HepG2 (cell line): Measurements from ENCODE around the gene NME4. TPM values are rescaled to one million over a fixed set of nuclear protein-coding genes. Genes with fewer than 3 reads are reported as not detected.

Experiments used
- ASH2L ChIP-seq: fragments of 300-600, 200-600 bp; sonication (generic); IDR thresholded peaks from 2 replicates; pipeline ENCODE4 v1.7.0; 2017; ENCODE audit warnings: low read depth, mild to moderate bottlenecking, moderate library complexity, mixed read lengths, low read length; ENCODE audit not compliant: insufficient read length
- ELF3 ChIP-seq: IDR thresholded peaks from 2 replicates; pipeline ENCODE4 v1.6.1; 2016; ENCODE audit warnings: missing genetic modification reagents, missing compliant biosample characterization
- HES4 ChIP-seq: sonication (generic); formaldehyde crosslinking; IDR thresholded peaks from 2 replicates; pipeline ENCODE4 v1.9.0; 2021; ENCODE audit warnings: mild to moderate bottlenecking, missing genetic modification reagents, borderline replicate concordance
- KDM3A ChIP-seq: IDR thresholded peaks from 2 replicates; pipeline ENCODE4 v1.6.1; 2018; ENCODE audit warnings: low read depth, missing compliant biosample characterization
- MAFF ChIP-seq: IDR thresholded peaks from 2 replicates; pipeline ENCODE4 v1.6.1; 2011; ENCODE audit warnings: low read depth, low read length, improper control_type of control experiment
- MYC ChIP-seq: sonication (generic); formaldehyde crosslinking; IDR thresholded peaks from 2 replicates; pipeline ENCODE4 v1.9.0; 2021; ENCODE audit warnings: missing genetic modification reagents, borderline replicate concordance
- NCOA5 ChIP-seq: sonication (generic); formaldehyde crosslinking; IDR thresholded peaks from 2 replicates; pipeline ENCODE4 v1.4.0; 2020; ENCODE audit warnings: missing genetic modification reagents
- PAX8 ChIP-seq: sonication (generic); formaldehyde crosslinking; IDR thresholded peaks from 2 replicates; pipeline ENCODE4 v1.8.0; 2022; ENCODE audit warnings: mild to moderate bottlenecking, missing genetic modification reagents, borderline replicate concordance
- PLRG1 ChIP-seq: fragments of 450-650 bp; conservative IDR thresholded peaks from 2 replicates; pipeline ENCODE4 v1.6.1; 2016
- RAD51 ChIP-seq: fragments of 450-650 bp; IDR thresholded peaks from 2 replicates; pipeline ENCODE4 v1.6.1; 2016; ENCODE audit warnings: borderline replicate concordance
- RORA ChIP-seq: sonication (generic); formaldehyde crosslinking; IDR thresholded peaks from 2 replicates; pipeline ENCODE4 v1.5.0; 2020; ENCODE audit warnings: mild to moderate bottlenecking, missing genetic modification reagents, moderate library complexity
- SAP130 ChIP-seq: IDR thresholded peaks from 2 replicates; pipeline ENCODE4 v1.6.1; 2016; ENCODE audit warnings: low read depth
- SIX4 ChIP-seq: sonication (generic); formaldehyde crosslinking; IDR thresholded peaks from 2 replicates; pipeline ENCODE4 v1.4.0; 2020; ENCODE audit warnings: missing genetic modification reagents
- SP1 ChIP-seq, 2 experiments: fragments of 450-650 bp in 1 of 2; sonication (generic) in 1 of 2; formaldehyde crosslinking in 1 of 2; IDR thresholded peaks; 2 replicates each; pipeline versions ENCODE4 v1.4.0 to v1.6.1; 2016 to 2020; ENCODE audit warnings: missing genetic modification reagents in 1 of 2
- WIZ ChIP-seq: sonication (generic); formaldehyde crosslinking; IDR thresholded peaks from 2 replicates; pipeline ENCODE4 v1.5.1; 2020; ENCODE audit warnings: mild to moderate bottlenecking, missing genetic modification reagents
- ZNF124 ChIP-seq: sonication (generic); formaldehyde crosslinking; IDR thresholded peaks from 2 replicates; pipeline ENCODE4 v1.4.0; 2020; ENCODE audit warnings: missing genetic modification reagents
- ZNF263 ChIP-seq: sonication (generic); formaldehyde crosslinking; IDR thresholded peaks from 2 replicates; pipeline ENCODE4 v1.4.0; 2020; ENCODE audit warnings: missing genetic modification reagents
- ZNF430 ChIP-seq: sonication (generic); formaldehyde crosslinking; IDR thresholded peaks from 2 replicates; pipeline ENCODE4 v1.9.0; 2021; ENCODE audit warnings: mild to moderate bottlenecking, missing genetic modification reagents
- ZNF614 ChIP-seq: IDR thresholded peaks from 2 replicates; pipeline ENCODE4 v1.6.1; 2018; ENCODE audit warnings: missing biosample characterization, missing genetic modification reagents, inconsistent platforms, borderline replicate concordance
- polyA plus RNA-seq, 8 experiments: library from polyadenylated mRNA; depleted of rRNA in 3 of 8; stranded (reverse) in 7 of 8; unstranded in 1 of 8; fragments of >200 nt; fragmentation: Illumina TruSeq in 4 of 8; extraction: Trizol in 4 of 8; gene quantifications; 2 replicates each; pipeline versions ENCODE4 v1.2.1 to v1.2.3, GENCODE V29; 2011 to 2016; ENCODE audit warnings: low read depth in 4 of 8, missing spikeins in 1 of 8, mixed read lengths in 1 of 8; ENCODE audit not compliant: insufficient read depth in 1 of 8
- total RNA-seq, 5 experiments: library from RNA; depleted of rRNA; stranded (reverse); fragments of >200 nt; fragmentation: Illumina TruSeq; extraction: Trizol; gene quantifications; 2 replicates each; pipeline ENCODE4 v1.2.3, GENCODE V29; 2016; ENCODE audit warnings: low read depth in 1 of 5
- TF ChIP-seq, protein P1 (sequence below): IDR thresholded peaks from 2 replicates; pipeline ENCODE4 v1.4.0; 2020; ENCODE audit warnings: mild to moderate bottlenecking, missing genetic modification reagents
- TF ChIP-seq, protein P2 (sequence below): sonication (generic); formaldehyde crosslinking; IDR thresholded peaks from 2 replicates; pipeline ENCODE4 v1.4.0; 2020; ENCODE audit warnings: mild to moderate bottlenecking, missing genetic modification reagents
- TF ChIP-seq, protein P3 (sequence below): sonication (generic); formaldehyde crosslinking; IDR thresholded peaks from 2 replicates; pipeline ENCODE4 v1.4.0; 2020; ENCODE audit warnings: missing genetic modification reagents
- TF ChIP-seq, protein P4 (sequence below): sonication (generic); IDR thresholded peaks from 2 replicates; pipeline ENCODE4 v1.6.1; 2016; ENCODE audit warnings: low read depth, borderline replicate concordance

NME4 gene
- total and polyA plus RNA-seq, 2 of the 13 experiments (the other 11 are each of a cell fraction or from before 2014, with no cell fraction given): 121 to 263 TPM

DNA sequence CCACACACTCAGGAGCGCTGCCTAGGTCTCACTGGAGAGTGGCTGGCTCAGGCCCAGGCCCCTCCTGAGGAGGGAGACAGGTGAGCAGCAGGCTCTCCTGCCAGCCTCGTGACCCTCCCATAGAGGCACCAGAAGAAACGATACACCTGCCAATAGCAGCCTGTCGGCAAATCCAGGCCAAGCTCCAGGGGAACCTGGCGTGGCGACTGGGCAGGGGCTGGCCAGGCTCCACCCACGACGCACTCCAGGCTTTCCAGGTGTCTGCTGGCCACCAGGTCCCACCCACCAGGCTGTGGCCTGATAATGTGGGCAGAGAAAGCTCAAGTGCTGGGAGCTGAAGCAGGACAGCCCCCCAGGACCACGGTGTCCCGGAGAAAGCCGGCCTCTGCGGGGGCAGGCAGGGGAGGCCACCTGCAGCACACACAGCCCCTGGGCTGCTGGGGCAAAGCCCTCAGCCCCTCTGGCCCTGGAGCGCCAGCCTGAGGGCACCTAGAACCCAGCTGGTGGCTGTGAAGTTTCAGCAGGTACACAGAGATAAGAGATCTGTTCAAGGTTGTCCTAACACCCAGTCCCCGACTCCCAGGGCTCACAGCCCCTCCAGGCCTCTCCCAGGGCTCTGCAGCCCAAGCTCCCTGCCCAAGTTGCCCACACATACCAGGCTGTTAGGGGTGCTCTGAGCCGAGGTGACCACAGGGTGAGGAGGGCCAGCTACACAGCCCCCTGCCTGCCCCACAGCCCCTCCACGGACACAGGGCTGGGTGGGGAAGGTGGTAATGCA is 17.6 kb upstream of the NME4 start (continued):
- TF ChIP-seq HES4 (CRISPR knock-in tag): no peak
- TF ChIP-seq, protein P1, sequence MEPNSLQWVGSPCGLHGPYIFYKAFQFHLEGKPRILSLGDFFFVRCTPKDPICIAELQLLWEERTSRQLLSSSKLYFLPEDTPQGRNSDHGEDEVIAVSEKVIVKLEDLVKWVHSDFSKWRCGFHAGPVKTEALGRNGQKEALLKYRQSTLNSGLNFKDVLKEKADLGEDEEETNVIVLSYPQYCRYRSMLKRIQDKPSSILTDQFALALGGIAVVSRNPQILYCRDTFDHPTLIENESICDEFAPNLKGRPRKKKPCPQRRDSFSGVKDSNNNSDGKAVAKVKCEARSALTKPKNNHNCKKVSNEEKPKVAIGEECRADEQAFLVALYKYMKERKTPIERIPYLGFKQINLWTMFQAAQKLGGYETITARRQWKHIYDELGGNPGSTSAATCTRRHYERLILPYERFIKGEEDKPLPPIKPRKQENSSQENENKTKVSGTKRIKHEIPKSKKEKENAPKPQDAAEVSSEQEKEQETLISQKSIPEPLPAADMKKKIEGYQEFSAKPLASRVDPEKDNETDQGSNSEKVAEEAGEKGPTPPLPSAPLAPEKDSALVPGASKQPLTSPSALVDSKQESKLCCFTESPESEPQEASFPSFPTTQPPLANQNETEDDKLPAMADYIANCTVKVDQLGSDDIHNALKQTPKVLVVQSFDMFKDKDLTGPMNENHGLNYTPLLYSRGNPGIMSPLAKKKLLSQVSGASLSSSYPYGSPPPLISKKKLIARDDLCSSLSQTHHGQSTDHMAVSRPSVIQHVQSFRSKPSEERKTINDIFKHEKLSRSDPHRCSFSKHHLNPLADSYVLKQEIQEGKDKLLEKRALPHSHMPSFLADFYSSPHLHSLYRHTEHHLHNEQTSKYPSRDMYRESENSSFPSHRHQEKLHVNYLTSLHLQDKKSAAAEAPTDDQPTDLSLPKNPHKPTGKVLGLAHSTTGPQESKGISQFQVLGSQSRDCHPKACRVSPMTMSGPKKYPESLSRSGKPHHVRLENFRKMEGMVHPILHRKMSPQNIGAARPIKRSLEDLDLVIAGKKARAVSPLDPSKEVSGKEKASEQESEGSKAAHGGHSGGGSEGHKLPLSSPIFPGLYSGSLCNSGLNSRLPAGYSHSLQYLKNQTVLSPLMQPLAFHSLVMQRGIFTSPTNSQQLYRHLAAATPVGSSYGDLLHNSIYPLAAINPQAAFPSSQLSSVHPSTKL (CRISPR knock-in tag): no peak
- TF ChIP-seq ELF3 (CRISPR knock-in tag): no peak
- TF ChIP-seq PAX8 (CRISPR knock-in tag): no peak
- TF ChIP-seq MYC (CRISPR knock-in tag): no peak
- TF ChIP-seq PLRG1: no peak
- TF ChIP-seq RORA (CRISPR knock-in tag): no peak
- TF ChIP-seq, protein P2, sequence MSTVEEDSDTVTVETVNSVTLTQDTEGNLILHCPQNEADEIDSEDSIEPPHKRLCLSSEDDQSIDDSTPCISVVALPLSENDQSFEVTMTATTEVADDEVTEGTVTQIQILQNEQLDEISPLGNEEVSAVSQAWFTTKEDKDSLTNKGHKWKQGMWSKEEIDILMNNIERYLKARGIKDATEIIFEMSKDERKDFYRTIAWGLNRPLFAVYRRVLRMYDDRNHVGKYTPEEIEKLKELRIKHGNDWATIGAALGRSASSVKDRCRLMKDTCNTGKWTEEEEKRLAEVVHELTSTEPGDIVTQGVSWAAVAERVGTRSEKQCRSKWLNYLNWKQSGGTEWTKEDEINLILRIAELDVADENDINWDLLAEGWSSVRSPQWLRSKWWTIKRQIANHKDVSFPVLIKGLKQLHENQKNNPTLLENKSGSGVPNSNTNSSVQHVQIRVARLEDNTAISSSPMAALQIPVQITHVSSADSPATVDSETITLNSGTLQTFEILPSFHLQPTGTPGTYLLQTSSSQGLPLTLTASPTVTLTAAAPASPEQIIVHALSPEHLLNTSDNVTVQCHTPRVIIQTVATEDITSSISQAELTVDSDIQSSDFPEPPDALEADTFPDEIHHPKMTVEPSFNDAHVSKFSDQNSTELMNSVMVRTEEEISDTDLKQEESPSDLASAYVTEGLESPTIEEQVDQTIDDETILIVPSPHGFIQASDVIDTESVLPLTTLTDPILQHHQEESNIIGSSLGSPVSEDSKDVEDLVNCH: no peak
- TF ChIP-seq NCOA5 (CRISPR knock-in tag): no peak
- TF ChIP-seq SP1 (IDR thresholded peaks at IDR 0.05): no peak
- TF ChIP-seq SP1 (CRISPR knock-in tag; IDR thresholded peaks at IDR 0.05): no peak
- TF ChIP-seq, protein P3, sequence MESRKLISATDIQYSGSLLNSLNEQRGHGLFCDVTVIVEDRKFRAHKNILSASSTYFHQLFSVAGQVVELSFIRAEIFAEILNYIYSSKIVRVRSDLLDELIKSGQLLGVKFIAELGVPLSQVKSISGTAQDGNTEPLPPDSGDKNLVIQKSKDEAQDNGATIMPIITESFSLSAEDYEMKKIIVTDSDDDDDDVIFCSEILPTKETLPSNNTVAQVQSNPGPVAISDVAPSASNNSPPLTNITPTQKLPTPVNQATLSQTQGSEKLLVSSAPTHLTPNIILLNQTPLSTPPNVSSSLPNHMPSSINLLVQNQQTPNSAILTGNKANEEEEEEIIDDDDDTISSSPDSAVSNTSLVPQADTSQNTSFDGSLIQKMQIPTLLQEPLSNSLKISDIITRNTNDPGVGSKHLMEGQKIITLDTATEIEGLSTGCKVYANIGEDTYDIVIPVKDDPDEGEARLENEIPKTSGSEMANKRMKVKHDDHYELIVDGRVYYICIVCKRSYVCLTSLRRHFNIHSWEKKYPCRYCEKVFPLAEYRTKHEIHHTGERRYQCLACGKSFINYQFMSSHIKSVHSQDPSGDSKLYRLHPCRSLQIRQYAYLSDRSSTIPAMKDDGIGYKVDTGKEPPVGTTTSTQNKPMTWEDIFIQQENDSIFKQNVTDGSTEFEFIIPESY (CRISPR knock-in tag): peak; percentile 89
- TF ChIP-seq, protein P4, sequence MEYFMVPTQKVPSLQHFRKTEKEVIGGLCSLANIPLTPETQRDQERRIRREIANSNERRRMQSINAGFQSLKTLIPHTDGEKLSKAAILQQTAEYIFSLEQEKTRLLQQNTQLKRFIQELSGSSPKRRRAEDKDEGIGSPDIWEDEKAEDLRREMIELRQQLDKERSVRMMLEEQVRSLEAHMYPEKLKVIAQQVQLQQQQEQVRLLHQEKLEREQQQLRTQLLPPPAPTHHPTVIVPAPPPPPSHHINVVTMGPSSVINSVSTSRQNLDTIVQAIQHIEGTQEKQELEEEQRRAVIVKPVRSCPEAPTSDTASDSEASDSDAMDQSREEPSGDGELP: peak; percentile 77
- no peak for TF ChIP-seq WIZ
- TF ChIP-seq ZNF263: no peak
- TF ChIP-seq ZNF124: no peak
- no peak for TF ChIP-seq KDM3A (CRISPR knock-in tag)
- no peak for TF ChIP-seq RAD51
- TF ChIP-seq ASH2L: no peak
- TF ChIP-seq ZNF614 (CRISPR knock-in tag): no peak
- no peak for TF ChIP-seq ZNF430 (CRISPR knock-in tag)
- TF ChIP-seq SIX4 (CRISPR knock-in tag): no peak
- TF ChIP-seq MAFF: no peak
- TF ChIP-seq SAP130 (CRISPR knock-in tag): 0 out of 2 replicates have a peak, but pooled peaks have one; percentile 22
